ENCODE measurements around the gene PPRC1. TPM values are rescaled to one million over a fixed set of nuclear protein-coding genes. Genes with fewer than 3 reads are reported as not detected.
"Not testable (repeated sequence)": the region's sequence is repeated elsewhere in the genome, so short reads cannot be mapped to it uniquely, and the experiment has no call there.

PPRC1 gene
- total and polyA plus RNA-seq, 4 donors = 19.3 to 42.1 (median 26.5) TPM

DNA sequence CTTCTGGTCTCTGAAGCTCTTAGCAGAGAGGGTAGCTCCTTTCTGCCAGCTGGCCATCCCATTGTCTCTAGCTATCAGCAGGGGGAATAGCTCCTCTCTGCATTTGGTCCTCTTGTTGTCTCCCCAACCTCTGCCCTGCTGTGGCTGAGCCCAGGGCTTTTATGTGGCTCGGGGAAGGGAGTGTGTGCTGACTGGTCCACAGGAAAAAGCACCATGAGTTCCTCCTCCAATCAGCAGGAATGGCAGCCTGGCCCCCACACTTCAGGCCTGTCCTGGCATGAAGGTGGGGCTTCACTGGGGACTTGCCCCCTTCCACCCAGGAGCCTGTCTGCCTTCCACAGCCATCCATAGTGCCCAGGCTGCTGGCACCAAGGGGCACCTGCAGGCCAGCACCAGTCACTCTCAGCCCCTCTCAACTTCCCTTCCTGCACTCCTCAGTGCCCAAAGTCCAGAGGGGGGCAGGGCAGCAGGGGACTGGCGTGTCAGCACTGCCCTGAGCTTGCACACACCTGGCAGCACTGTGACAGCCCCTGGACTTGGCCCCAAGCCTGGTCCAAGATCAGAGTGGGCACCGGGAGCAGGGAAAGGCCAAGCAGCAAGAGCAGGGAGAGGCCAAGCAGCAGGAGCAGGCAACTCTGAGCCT lies 55.6 kb downstream of the PPRC1 start:
- Histone ChIP-seq H3K9me3 (ENCODE audit: control insufficient read depth in 4 of 4, insufficient read depth in 3 of 4, low read length in 3 of 4) (peaks cover 0 to 2% (median 0%) of the 10 kb centered on the region in 4 donors), H3K36me3 (ENCODE audit: control insufficient read depth in 4 of 4, insufficient read depth in 4 of 4, low read length in 4 of 4) (no peaks in the 10 kb centered on the region), H3K27me3 (ENCODE audit: control insufficient read depth in 3 of 3, insufficient read depth in 3 of 3, low read length in 2 of 3) (no peaks in the 10 kb centered on the region), H3K4me1 (ENCODE audit: control insufficient read depth in 5 of 5, insufficient read depth in 5 of 5, low read length in 5 of 5) (peaks cover 0 to 2% (median 0%) of the 10 kb centered on the region in 5 donors), H3K9ac (ENCODE audit: insufficient read depth in 1 of 2, low read length in 2 of 2) (no peak overlapping the region), H3K27ac (ENCODE audit: low read depth in 1 of 2, low read length in 1 of 2) (no peak overlapping the region), H3K4me3 (no peak overlapping the region)
- TF ChIP-seq, protein P1, sequence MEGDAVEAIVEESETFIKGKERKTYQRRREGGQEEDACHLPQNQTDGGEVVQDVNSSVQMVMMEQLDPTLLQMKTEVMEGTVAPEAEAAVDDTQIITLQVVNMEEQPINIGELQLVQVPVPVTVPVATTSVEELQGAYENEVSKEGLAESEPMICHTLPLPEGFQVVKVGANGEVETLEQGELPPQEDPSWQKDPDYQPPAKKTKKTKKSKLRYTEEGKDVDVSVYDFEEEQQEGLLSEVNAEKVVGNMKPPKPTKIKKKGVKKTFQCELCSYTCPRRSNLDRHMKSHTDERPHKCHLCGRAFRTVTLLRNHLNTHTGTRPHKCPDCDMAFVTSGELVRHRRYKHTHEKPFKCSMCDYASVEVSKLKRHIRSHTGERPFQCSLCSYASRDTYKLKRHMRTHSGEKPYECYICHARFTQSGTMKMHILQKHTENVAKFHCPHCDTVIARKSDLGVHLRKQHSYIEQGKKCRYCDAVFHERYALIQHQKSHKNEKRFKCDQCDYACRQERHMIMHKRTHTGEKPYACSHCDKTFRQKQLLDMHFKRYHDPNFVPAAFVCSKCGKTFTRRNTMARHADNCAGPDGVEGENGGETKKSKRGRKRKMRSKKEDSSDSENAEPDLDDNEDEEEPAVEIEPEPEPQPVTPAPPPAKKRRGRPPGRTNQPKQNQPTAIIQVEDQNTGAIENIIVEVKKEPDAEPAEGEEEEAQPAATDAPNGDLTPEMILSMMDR (IDR thresholded peaks at IDR 0.05; ENCODE audit: control extremely low read depth, extremely low read depth) = no peak
- 68 to 71% methylated on average over 3 of the region's 3 CpGs for WGBS, 2 donors
- DNase-seq (no peak), ATAC-seq (ENCODE audit: insufficient read depth, low FRiP score) (no peak)

DNA sequence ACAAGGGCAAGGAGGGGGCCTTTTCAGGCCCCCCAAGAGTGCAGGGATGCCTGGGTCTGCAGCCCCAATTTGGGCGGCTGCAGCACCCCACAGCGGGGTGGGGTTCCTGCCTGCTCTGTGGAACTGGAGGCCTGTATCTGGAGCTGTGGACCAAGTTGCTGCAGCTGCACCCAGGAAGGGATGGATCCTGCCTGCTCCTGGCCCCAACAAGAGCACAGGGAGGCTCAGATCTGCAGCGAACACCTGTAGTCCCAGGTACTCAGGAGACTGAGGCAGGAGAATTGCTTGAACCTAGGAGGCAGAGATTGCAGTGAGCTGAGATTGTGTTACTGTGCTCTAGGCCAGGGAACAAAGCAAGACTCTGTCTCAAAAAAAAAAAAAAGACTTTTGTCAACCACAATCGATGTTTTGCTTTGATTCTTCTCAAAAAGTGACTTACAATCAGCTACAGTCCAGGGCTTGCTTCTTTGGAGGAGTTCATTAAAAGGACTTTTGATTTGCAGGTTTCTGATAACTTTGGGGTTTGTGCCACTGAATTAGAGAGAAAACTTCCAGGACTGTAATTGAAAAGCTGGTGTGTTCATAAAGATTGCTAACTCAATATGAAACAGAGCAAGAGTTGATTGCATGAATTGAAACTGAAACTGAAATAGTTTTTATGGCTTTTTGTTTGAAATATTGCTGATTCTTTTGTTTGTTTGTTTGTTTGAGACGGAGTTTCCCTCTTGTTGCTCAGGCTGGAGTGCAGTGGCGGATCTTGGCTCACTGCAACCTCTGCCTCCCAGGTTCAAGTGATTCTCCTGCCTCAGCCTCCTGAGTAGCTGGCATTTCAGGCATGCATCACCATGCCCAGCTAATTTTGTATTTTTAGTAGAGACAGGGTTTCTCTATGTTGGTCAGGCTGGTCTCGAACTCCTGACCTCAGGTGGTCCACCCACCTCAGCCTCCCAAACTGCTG lies 56.4 kb downstream of the PPRC1 start:
- ATAC-seq (ENCODE audit: insufficient read depth, low FRiP score); H3K9ac ChIP-seq (ENCODE audit: insufficient read depth in 1 of 2, low read length in 2 of 2); H3K36me3 ChIP-seq (ENCODE audit: control insufficient read depth in 4 of 4, insufficient read depth in 4 of 4, low read length in 4 of 4); H3K4me1 ChIP-seq (ENCODE audit: control insufficient read depth in 5 of 5, insufficient read depth in 5 of 5, low read length in 5 of 5); H3K27ac ChIP-seq (ENCODE audit: low read depth in 1 of 2, low read length in 1 of 2); H3K4me3 ChIP-seq; H3K9me3 ChIP-seq (ENCODE audit: control insufficient read depth in 4 of 4, insufficient read depth in 3 of 4, low read length in 3 of 4); H3K27me3 ChIP-seq (ENCODE audit: control insufficient read depth in 3 of 3, insufficient read depth in 3 of 3, low read length in 2 of 3): not testable (repeated sequence)
- DNase-seq = peak in 1 of 3 donors; percentile 15
- 68 to 84% methylated on average over 7 of the region's 7 CpGs for WGBS, 2 donors

DNA sequence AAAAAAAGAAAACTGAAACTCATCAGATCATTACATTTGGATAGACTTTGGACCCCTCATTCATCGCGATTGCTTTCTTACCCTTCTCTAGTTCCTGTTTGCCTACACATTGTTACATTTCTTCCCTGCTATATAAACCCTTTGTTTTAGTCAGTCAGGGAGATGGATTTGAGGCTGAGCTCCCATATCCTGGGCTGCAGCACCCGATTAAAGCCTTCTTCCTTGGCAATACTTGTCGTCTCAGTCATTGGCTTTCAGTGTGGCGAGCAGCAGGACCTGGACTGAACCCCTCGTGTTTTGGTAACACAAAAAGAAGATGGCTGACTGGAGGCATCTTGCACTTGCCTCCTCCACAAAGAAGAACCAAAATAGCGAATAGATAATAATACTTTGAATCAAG lies 59.1 kb downstream of the PPRC1 start:
- 81 to 86% methylated on average over 7 of the region's 7 CpGs for WGBS, 2 donors
- TF ChIP-seq, protein P1 (IDR thresholded peaks at IDR 0.05; ENCODE audit: control extremely low read depth, extremely low read depth) = no peak
- Histone ChIP-seq H3K27ac (ENCODE audit: low read depth in 1 of 2, low read length in 1 of 2) (no peak overlapping the region), H3K9me3 (ENCODE audit: control insufficient read depth in 4 of 4, insufficient read depth in 3 of 4, low read length in 3 of 4) (peaks cover 0 to 2% (median 0%) of the 10 kb centered on the region in 4 donors), H3K36me3 (ENCODE audit: control insufficient read depth in 4 of 4, insufficient read depth in 4 of 4, low read length in 4 of 4) (no peaks in the 10 kb centered on the region), H3K9ac (ENCODE audit: insufficient read depth in 1 of 2, low read length in 2 of 2) (no peak overlapping the region), H3K4me1 (ENCODE audit: control insufficient read depth in 5 of 5, insufficient read depth in 5 of 5, low read length in 5 of 5) (peaks cover 0 to 2% (median 0%) of the 10 kb centered on the region in 5 donors), H3K4me3 (no peak overlapping the region), H3K27me3 (ENCODE audit: control insufficient read depth in 3 of 3, insufficient read depth in 3 of 3, low read length in 2 of 3) (no peaks in the 10 kb centered on the region)
- no peak for ATAC-seq (ENCODE audit: insufficient read depth, low FRiP score)
- no peak for DNase-seq

DNA sequence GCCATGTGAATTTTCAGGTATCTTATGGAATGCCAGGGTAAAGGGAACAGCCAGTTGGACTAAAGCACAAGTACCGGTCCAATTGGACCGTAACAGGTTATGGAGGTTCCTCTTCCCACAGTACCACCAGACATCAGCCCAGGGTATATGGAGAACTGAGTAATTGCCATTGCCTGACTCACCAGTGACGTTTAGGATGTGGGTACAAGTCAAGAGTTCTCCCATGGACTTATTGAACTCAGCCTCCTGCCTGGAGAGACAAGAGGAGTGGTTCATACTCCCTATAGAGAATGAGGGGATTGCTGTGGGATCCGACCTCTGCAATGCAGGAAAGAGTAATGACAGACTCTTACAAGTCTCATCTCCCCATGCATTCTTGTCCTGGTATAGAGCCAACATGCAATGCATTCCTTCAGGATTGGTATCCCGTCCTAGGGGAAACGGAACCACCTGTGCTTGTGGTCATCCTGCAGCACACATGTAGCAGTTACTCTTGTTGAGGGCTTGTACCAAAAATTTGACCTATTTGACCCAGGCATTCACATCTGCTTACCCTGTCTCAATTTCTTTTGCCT lies 62.5 kb downstream of the PPRC1 start:
- H3K27me3 ChIP-seq (ENCODE audit: control insufficient read depth in 3 of 3, insufficient read depth in 3 of 3, low read length in 2 of 3) = no peaks in the 10 kb centered on the region
- no peaks in the 10 kb centered on the region for H3K36me3 ChIP-seq (ENCODE audit: control insufficient read depth in 4 of 4, insufficient read depth in 4 of 4, low read length in 4 of 4)
- ATAC-seq (ENCODE audit: insufficient read depth, low FRiP score) (no peak), DNase-seq (no peak)
- H3K4me1 ChIP-seq (ENCODE audit: control insufficient read depth in 5 of 5, insufficient read depth in 5 of 5, low read length in 5 of 5) = no peaks in the 10 kb centered on the region
- H3K9ac ChIP-seq (ENCODE audit: insufficient read depth in 1 of 2, low read length in 2 of 2) = no peak overlapping the region
- H3K9me3 ChIP-seq (ENCODE audit: control insufficient read depth in 4 of 4, insufficient read depth in 3 of 4, low read length in 3 of 4) = peaks cover 0 to 2% (median 0%) of the 10 kb centered on the region in 4 donors
- H3K4me3 ChIP-seq = no peak overlapping the region
- TF ChIP-seq, protein P1 (IDR thresholded peaks at IDR 0.05; ENCODE audit: control extremely low read depth, extremely low read depth) = no peak
- H3K27ac ChIP-seq (ENCODE audit: low read depth in 1 of 2, low read length in 1 of 2) = no peak overlapping the region
- WGBS, 2 donors = 81% methylated on average over 6 of the region's 6 CpGs
